ENCODE data around the gene VSIG4. TPM values are rescaled to one million over a fixed set of nuclear protein-coding genes. Genes with fewer than 3 reads are reported as not detected.

The VSIG4 gene
- polyA plus RNA-seq, 3 donors = 10.2 to 56.8 (median 25.1) TPM

DNA sequence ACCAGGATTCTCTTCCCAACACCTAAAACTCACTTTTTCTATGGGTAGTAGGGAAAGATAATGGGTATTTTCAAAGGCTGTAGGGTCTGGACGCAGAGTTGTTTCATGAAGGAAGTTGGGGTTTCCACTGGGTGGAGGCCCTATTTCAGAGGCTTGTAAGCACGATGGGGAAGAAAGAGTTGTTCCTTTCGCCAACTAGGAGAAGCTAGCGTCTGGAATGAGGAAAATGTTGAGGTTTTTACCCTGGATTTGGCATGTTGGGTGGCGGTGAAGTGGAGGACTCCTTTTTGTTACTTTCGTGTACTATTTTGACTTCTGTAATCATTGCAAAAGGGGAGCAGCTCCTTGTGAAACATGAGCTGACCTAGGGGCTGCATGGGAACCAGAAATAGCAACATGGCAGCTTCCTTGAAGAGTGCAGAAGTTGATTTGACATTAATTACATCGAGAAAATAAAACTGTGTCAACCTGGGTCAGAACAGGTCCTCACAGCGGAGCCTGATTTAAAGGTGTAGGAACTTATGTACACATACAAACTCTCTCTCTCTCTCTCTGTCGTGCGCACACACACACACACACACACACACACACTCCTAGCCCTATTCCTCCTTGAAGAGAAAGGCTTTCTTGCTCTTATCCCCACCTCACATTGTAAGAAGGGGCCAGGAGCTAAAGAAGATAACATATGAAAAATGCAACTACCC lies 19.1 kb downstream of the VSIG4 start:
- peaks cover 33% of the 10 kb centered on the region for H3K79me2 ChIP-seq (ENCODE audit: insufficient read depth, low read length)

DNA sequence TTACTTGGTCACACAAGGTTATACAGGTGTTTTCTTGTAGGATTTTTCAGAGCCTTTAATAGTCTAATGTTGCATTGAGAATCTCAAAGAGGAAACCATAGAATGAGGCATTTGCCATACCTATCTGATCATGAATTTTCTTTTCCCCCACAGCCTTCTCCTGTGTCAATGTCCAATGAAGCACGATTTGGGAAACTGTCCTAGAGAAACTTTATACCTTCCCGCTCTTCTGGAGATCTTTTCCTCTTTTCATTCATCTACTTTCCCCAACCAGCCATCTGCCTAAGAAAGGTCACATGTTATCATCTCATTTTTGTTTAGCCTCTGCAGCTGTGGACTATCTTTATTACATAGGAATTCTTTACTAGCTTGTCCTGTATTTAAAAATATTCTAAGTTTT lies 19.9 kb downstream of the VSIG4 start:
- no peak overlapping the region for H2AFZ ChIP-seq (ENCODE audit: insufficient read depth, low read depth, low read length, poor library complexity, severe bottlenecking)
- WGBS (ENCODE audit: insufficient coverage) = no CpG with 5 or more reads among the region's 2 CpGs
- Mint-ChIP-seq H3K36me3 (peaks cover 31 to 46% of the 10 kb centered on the region in 2 donors), H3K9me3 (peaks cover 0 to 7% (median 2%) of the 10 kb centered on the region in 7 donors), H3K27me3 (ENCODE audit: low read depth in 3 of 3) (peaks cover 0 to 5% (median 0%) of the 10 kb centered on the region in 3 donors), H3K27ac (peak overlapping the region; percentile 81 to 98 (median 86)), H3K4me1 (peaks cover 47% of the 10 kb centered on the region), H3K4me3 (peak overlapping the region in 1 of 2 donors; percentile 95)
- peak overlapping the region in 2 of 3 experiments; percentile 10 to 92 for H3K4me3 ChIP-seq (replicated peaks in 1 of 3; ENCODE audit: low read depth in 2 of 3, low read length in 3 of 3)
- H3K9ac ChIP-seq (ENCODE audit: insufficient read depth, low read length, poor library complexity, severe bottlenecking) = no peak overlapping the region
- peaks cover 36 to 89% of the 10 kb centered on the region in 2 donors for H3K4me1 ChIP-seq (ENCODE audit: control insufficient read depth in 1 of 2, insufficient read depth in 2 of 2, low read length in 2 of 2)
- H4K20me1 ChIP-seq (ENCODE audit: insufficient read depth, low read length) = peaks cover 12% of the 10 kb centered on the region
- H3K27me3 ChIP-seq (ENCODE audit: control insufficient read depth in 2 of 2, insufficient read depth in 2 of 2, low read length in 2 of 2) = no peaks in the 10 kb centered on the region
- H3K9me3 ChIP-seq (replicated peaks in 1 of 2; ENCODE audit: control insufficient read depth in 1 of 2, insufficient read depth in 1 of 2, low read length in 2 of 2) = no peaks in the 10 kb centered on the region
- intact Hi-C loops (cut with micrococcal nuclease) = loop anchor here in 1 of 2 donors (5.0 to 10.0 kb wide), 2 partner anchors 32 to 325 kb away; no protein-coding TSS in a partner anchor
- peaks cover 41% of the 10 kb centered on the region for H3K79me2 ChIP-seq (ENCODE audit: insufficient read depth, low read length)
- DNase-seq = no peak
- TF ChIP-seq, protein P1, sequence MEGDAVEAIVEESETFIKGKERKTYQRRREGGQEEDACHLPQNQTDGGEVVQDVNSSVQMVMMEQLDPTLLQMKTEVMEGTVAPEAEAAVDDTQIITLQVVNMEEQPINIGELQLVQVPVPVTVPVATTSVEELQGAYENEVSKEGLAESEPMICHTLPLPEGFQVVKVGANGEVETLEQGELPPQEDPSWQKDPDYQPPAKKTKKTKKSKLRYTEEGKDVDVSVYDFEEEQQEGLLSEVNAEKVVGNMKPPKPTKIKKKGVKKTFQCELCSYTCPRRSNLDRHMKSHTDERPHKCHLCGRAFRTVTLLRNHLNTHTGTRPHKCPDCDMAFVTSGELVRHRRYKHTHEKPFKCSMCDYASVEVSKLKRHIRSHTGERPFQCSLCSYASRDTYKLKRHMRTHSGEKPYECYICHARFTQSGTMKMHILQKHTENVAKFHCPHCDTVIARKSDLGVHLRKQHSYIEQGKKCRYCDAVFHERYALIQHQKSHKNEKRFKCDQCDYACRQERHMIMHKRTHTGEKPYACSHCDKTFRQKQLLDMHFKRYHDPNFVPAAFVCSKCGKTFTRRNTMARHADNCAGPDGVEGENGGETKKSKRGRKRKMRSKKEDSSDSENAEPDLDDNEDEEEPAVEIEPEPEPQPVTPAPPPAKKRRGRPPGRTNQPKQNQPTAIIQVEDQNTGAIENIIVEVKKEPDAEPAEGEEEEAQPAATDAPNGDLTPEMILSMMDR (IDR thresholded peaks at IDR 0.05) = no peak
- peaks cover 30 to 38% of the 10 kb centered on the region in 2 donors for H3K36me3 ChIP-seq (replicated peaks in 1 of 2; ENCODE audit: control insufficient read depth in 1 of 2, insufficient read depth in 2 of 2, low read length in 2 of 2)
- peak overlapping the region in 1 of 2 donors; percentile 90 for H3K27ac ChIP-seq (ENCODE audit: low read depth in 1 of 2, low read length in 2 of 2)
- H3K4me2 ChIP-seq (replicated peaks; ENCODE audit: extremely low read depth, low read length, poor library complexity, severe bottlenecking) = peak overlapping the region; percentile 94

More for the DNA sequence above, 19.1 kb downstream of the VSIG4 start:
- H3K27ac Mint-ChIP-seq = peak overlapping the region; percentile 81 to 98 (median 86)
- Histone ChIP-seq H3K27me3 (ENCODE audit: control insufficient read depth in 2 of 2, insufficient read depth in 2 of 2, low read length in 2 of 2) (no peaks in the 10 kb centered on the region), H3K4me1 (ENCODE audit: control insufficient read depth in 1 of 2, insufficient read depth in 2 of 2, low read length in 2 of 2) (peaks cover 35 to 80% of the 10 kb centered on the region in 2 donors), H3K36me3 (replicated peaks in 1 of 2; ENCODE audit: control insufficient read depth in 1 of 2, insufficient read depth in 2 of 2, low read length in 2 of 2) (peaks cover 30 to 38% of the 10 kb centered on the region in 2 donors), H4K20me1 (ENCODE audit: insufficient read depth, low read length) (peaks cover 12% of the 10 kb centered on the region), H3K4me3 (replicated peaks in 1 of 3; ENCODE audit: low read depth in 2 of 3, low read length in 3 of 3) (peak overlapping the region in 1 of 3 experiments; percentile 92), H3K27ac (ENCODE audit: low read depth in 1 of 2, low read length in 2 of 2) (peak overlapping the region in 1 of 2 donors; percentile 90), H2AFZ (ENCODE audit: insufficient read depth, low read depth, low read length, poor library complexity, severe bottlenecking) (no peak overlapping the region), H3K9ac (ENCODE audit: insufficient read depth, low read length, poor library complexity, severe bottlenecking) (no peak overlapping the region), H3K9me3 (replicated peaks in 1 of 2; ENCODE audit: control insufficient read depth in 1 of 2, insufficient read depth in 1 of 2, low read length in 2 of 2) (no peaks in the 10 kb centered on the region), H3K4me2 (replicated peaks; ENCODE audit: extremely low read depth, low read length, poor library complexity, severe bottlenecking) (peak overlapping the region; percentile 94)
- peaks cover 0 to 7% (median 0%) of the 10 kb centered on the region in 3 donors for H3K27me3 Mint-ChIP-seq (ENCODE audit: low read depth in 3 of 3)
- peaks cover 44% of the 10 kb centered on the region for H3K4me1 Mint-ChIP-seq
- TF ChIP-seq, protein P1 (IDR thresholded peaks at IDR 0.05) = no peak
- intact Hi-C loops (cut with micrococcal nuclease) = no loop called here
- peaks cover 0 to 7% (median 2%) of the 10 kb centered on the region in 7 donors for H3K9me3 Mint-ChIP-seq
- H3K4me3 Mint-ChIP-seq = peak overlapping the region in 1 of 2 donors; percentile 95
- WGBS (ENCODE audit: insufficient coverage) = 0% methylated on average over 5 of the region's 10 CpGs
- DNase-seq = peak in 1 of 3 donors; percentile 66
- H3K36me3 Mint-ChIP-seq = peaks cover 31 to 46% of the 10 kb centered on the region in 2 donors
